Suprapubic skin (tissue), 4 donors: ENCODE data around the gene TMEM164.
"Not testable (repeated sequence)": the region's sequence is repeated elsewhere in the genome, so short reads cannot be mapped to it uniquely, and the experiment has no call there.

Source experiments
- EP300 ChIP-seq: sonication (generic); formaldehyde crosslinking; IDR thresholded peaks from one replicate; pipeline ENCODE4 v1.6.1; 2017; ENCODE audit warnings: antibody characterized with exemption
- POLR2A ChIP-seq, 2 donors: fragments of 450-650 bp; IDR thresholded peaks; one replicate each; pipeline ENCODE4 v1.6.1; 2017; ENCODE audit warnings: antibody characterized with exemption in 2 of 2, mild to moderate bottlenecking in 2 of 2, moderate library complexity in 2 of 2
- POLR2AphosphoS5 ChIP-seq, 3 donors: sonication (generic); formaldehyde crosslinking; IDR thresholded peaks; one replicate each; pipeline ENCODE4 v1.6.1; 2017; ENCODE audit warnings: antibody characterized with exemption in 3 of 3
- TF ChIP-seq, protein P1 (sequence below), 2 donors: fragments of 200-600 bp in 1 of 2; fragments of 450-650 bp in 1 of 2; sonication (generic) in 1 of 2; IDR thresholded peaks; one replicate each; pipeline ENCODE4 v1.5.1; 2016 to 2019; ENCODE audit warnings: antibody characterized with exemption in 2 of 2, mild to moderate bottlenecking in 1 of 2, moderate library complexity in 1 of 2

DNA sequence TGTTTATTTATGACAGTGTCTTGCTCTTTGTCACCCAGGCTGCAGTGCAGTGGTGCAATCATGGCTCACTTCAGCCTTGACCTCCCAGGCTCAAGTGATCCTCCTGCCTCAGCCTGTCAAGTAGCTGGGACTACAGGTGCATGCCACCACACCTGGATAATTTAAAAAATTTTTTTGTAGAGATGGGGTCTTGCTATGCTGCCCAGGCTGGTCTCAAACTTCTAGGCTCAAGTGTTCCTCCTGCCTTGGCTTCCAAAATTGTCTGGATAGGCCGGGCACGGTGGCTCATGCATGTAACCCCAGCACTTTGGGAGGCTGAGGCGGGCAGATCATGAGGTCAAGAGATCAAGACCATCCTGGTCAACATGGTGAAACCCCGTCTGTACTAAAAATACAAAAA is 32.1 kb upstream of the TMEM164 start:
- TF ChIP-seq, protein P1, sequence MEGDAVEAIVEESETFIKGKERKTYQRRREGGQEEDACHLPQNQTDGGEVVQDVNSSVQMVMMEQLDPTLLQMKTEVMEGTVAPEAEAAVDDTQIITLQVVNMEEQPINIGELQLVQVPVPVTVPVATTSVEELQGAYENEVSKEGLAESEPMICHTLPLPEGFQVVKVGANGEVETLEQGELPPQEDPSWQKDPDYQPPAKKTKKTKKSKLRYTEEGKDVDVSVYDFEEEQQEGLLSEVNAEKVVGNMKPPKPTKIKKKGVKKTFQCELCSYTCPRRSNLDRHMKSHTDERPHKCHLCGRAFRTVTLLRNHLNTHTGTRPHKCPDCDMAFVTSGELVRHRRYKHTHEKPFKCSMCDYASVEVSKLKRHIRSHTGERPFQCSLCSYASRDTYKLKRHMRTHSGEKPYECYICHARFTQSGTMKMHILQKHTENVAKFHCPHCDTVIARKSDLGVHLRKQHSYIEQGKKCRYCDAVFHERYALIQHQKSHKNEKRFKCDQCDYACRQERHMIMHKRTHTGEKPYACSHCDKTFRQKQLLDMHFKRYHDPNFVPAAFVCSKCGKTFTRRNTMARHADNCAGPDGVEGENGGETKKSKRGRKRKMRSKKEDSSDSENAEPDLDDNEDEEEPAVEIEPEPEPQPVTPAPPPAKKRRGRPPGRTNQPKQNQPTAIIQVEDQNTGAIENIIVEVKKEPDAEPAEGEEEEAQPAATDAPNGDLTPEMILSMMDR (IDR thresholded peaks at IDR 0.05) = not testable (repeated sequence)
- TF ChIP-seq POLR2A (IDR thresholded peaks at IDR 0.05); POLR2AphosphoS5 (IDR thresholded peaks at IDR 0.05); EP300: not testable (repeated sequence)
